Panc1 (cell line): ENCODE results near the gene DYNC1I1. TPM values are rescaled to one million over a fixed set of nuclear protein-coding genes. Genes with fewer than 3 reads are reported as not detected.
A peak's percentile ranks its signal among the peaks of the same experiment; 100 is the strongest.

Source experiments
- ATAC-seq: fragments of 200-7000 bp; cut with Tn5 transposase; 2 replicates; pipeline ENCODE4 v1.9.1; 2020; ENCODE audit warnings: mild to moderate bottlenecking, moderate library complexity
- BruUV-seq: library from RNA; stranded (reverse); fragments of 400-500 nt; replicated peaks from 2 replicates; lab custom pipeline; 2021; lab: Mats Ljungman, UMichigan
- CTCF ChIA-PET: fragments of 300-600 bp; sonication (Branson Sonifier 250); formaldehyde crosslinking; loops from one replicate; lab custom pipeline; 2022; ENCODE audit warnings: antibody characterized with exemption; lab: Charles Lee
- POLR2A ChIA-PET: fragments of 300-600 bp; sonication (Branson Sonifier 250); formaldehyde crosslinking; loops from one replicate; lab custom pipeline; 2022; ENCODE audit warnings: antibody characterized with exemption; lab: Charles Lee
- DNase-seq: peaks from one replicate; pipeline ENCODE4 v3.0.0-alpha.2; 2010; ENCODE audit warnings: low read depth, low spot score
- H3K27ac ChIP-seq: 2 replicates; pipeline ENCODE4 v1.5.1; 2011; ENCODE audit warnings: mild to moderate bottlenecking, low read length, inconsistent platforms
- H3K27me3 ChIP-seq: fragments of 200-500 bp; sonication (Bioruptor generic); 2 replicates; pipeline ENCODE4 v1.6.0; 2014; ENCODE audit warnings: low read length, inconsistent platforms; ENCODE audit not compliant: control insufficient read depth, insufficient read depth
- H3K36me3 ChIP-seq: fragments of 200-500 bp; sonication (Bioruptor generic); 2 replicates; pipeline ENCODE4 v1.5.1; 2014; ENCODE audit warnings: inconsistent platforms, mild to moderate bottlenecking, low read length, moderate library complexity; ENCODE audit not compliant: control insufficient read depth, insufficient read depth
- H3K4me1 ChIP-seq: 2 replicates; pipeline ENCODE4 v1.5.1; 2011; ENCODE audit warnings: inconsistent platforms, mild to moderate bottlenecking, low read length, moderate library complexity; ENCODE audit not compliant: control insufficient read depth, insufficient read depth
- H3K4me3 ChIP-seq, 2 experiments: 2 replicates each; pipeline ENCODE4 v1.5.1; 2011 to 2012; ENCODE audit warnings: low read depth in 2 of 2, low read length in 2 of 2, mild to moderate bottlenecking in 2 of 2, inconsistent platforms in 1 of 2, moderate library complexity in 1 of 2
- H3K9me3 ChIP-seq: fragments of 200-500 bp; sonication (Bioruptor generic); 2 replicates; pipeline ENCODE4 v1.5.1; 2014; ENCODE audit warnings: low read depth, mild to moderate bottlenecking, inconsistent platforms, low read length, moderate library complexity; ENCODE audit not compliant: control insufficient read depth, insufficient read depth
- CTCF ChIP-seq: fragments of 450-650 bp; IDR thresholded peaks from 2 replicates; pipeline ENCODE4 v1.5.1; 2017; ENCODE audit warnings: mild to moderate bottlenecking
- POLR2AphosphoS5 ChIP-seq: IDR thresholded peaks from 2 replicates; pipeline ENCODE4 v1.6.1; 2012; ENCODE audit warnings: mild to moderate bottlenecking, low read depth, low read length, moderate library complexity
- REST ChIP-seq, 2 experiments: IDR thresholded peaks; 2 replicates each; pipeline ENCODE4 v1.6.1; 2011 to 2012; ENCODE audit warnings: low read depth in 2 of 2, control low read depth in 1 of 2, low read length in 1 of 2, mild to moderate bottlenecking in 1 of 2, moderate library complexity in 1 of 2; ENCODE audit not compliant: insufficient read depth in 1 of 2
- SIN3A ChIP-seq: IDR thresholded peaks from 2 replicates; pipeline ENCODE4 v1.6.1; 2012; ENCODE audit warnings: low read depth, mild to moderate bottlenecking, low read length, moderate library complexity, borderline replicate concordance; ENCODE audit not compliant: insufficient read depth
- TCF7L2 ChIP-seq: IDR thresholded peaks from 2 replicates; pipeline ENCODE4 v1.6.1; 2011; ENCODE audit warnings: mild to moderate bottlenecking, low read depth, low read length, inconsistent platforms
- in situ Hi-C: cut with HindIII; loops from 2 replicates; pipeline ENCODE4 v1.10.0; 2016; ENCODE audit warnings: low sequenced_read_pairs, low pct_unique_long_range_greater_than_20kb
- intact Hi-C: fragments of 100-400 bp; cut with micrococcal nuclease; formaldehyde crosslinking; loops from one replicate; pipeline ENCODE4 v1.10.0; 2022; ENCODE audit not compliant: unreplicated experiment
- total RNA-seq: library from RNA; stranded (reverse); gene quantifications from one replicate; pipeline ENCODE4 v1.2.1, GENCODE V29; 2021; ENCODE audit not compliant: unreplicated experiment

Gene DYNC1I1
- total RNA-seq, 1 experiment from 2014 or later = 0.13 TPM

GRCh38 chr7:95793658-95794057 lies 21.3 kb downstream of the DYNC1I1 start:
- in situ Hi-C loops (no loop called here), intact Hi-C loops (no loop called here)
- H3K4me3 ChIP-seq = no peak overlapping the region
- H3K9me3 ChIP-seq = no peaks in the 10 kb centered on the region
- H3K36me3 ChIP-seq = no peaks in the 10 kb centered on the region
- DNase-seq (no peak), ATAC-seq (no peak)
- H3K4me1 ChIP-seq = no peaks in the 10 kb centered on the region
- no TSS peak for BruUV-seq
- TF ChIP-seq CTCF = no peak
- no peak for TF ChIP-seq SIN3A
- TF ChIP-seq POLR2AphosphoS5 = no peak
- TF ChIP-seq TCF7L2 = no peak
- TF ChIP-seq REST (IDR thresholded peaks at IDR 0.05; ENCODE audit: insufficient read depth in 1 of 2, low read depth in 2 of 2, low read length in 1 of 2) = no peak
- H3K27me3 ChIP-seq = no peaks in the 10 kb centered on the region
- ChIA-PET CTCF (no interaction called here), POLR2A (no interaction called here)
- no peak overlapping the region for H3K27ac ChIP-seq

- H3K27ac ChIP-seq = no peak overlapping the region
- no peak overlapping the region for H3K4me3 ChIP-seq
- BruUV-seq = no TSS peak
- in situ Hi-C loops = no loop called here
- no peaks in the 10 kb centered on the region for H3K9me3 ChIP-seq
- TF ChIP-seq CTCF = peak; percentile 43
- no peak for TF ChIP-seq REST (IDR thresholded peaks at IDR 0.05; ENCODE audit: insufficient read depth in 1 of 2, low read depth in 2 of 2, low read length in 1 of 2)
- TF ChIP-seq SIN3A = no peak
- TF ChIP-seq TCF7L2 = no peak
- no peaks in the 10 kb centered on the region for H3K27me3 ChIP-seq
- ChIA-PET POLR2A (no interaction called here), CTCF (no interaction called here)
- ATAC-seq = no peak
- no peak for DNase-seq
- intact Hi-C loops = no loop called here
- no peaks in the 10 kb centered on the region for H3K4me1 ChIP-seq
- H3K36me3 ChIP-seq = no peaks in the 10 kb centered on the region
These were observed 22.7 kb downstream of the DYNC1I1 start for GRCh38 chr7:95794917-95795515.
